Stomach (tissue), 4 donors: ENCODE results near the gene PFKFB4.

Source experiments
- EP300 ChIP-seq: sonication (generic); formaldehyde crosslinking; IDR thresholded peaks from one replicate; pipeline ENCODE4 v1.6.1; 2017; ENCODE audit warnings: antibody characterized with exemption
- POLR2A ChIP-seq, 4 donors: fragments of 450-650 bp; IDR thresholded peaks; one replicate each; pipeline ENCODE4 v1.6.1; 2016; ENCODE audit warnings: antibody characterized with exemption in 4 of 4, control low read depth in 2 of 4, mild to moderate bottlenecking in 1 of 4, moderate library complexity in 1 of 4
- POLR2AphosphoS5 ChIP-seq, 3 donors: sonication (generic); formaldehyde crosslinking; IDR thresholded peaks; one replicate each; pipeline ENCODE4 v1.6.1; 2016; ENCODE audit warnings: antibody characterized with exemption in 3 of 3
- TF ChIP-seq, protein P1 (sequence below), 7 experiments: fragments of 450-650 bp in 4 of 7; fragments of 200-600 bp in 3 of 7; sonication (generic) in 3 of 7; IDR thresholded peaks; one replicate each; pipeline ENCODE4 v1.5.1; 2016 to 2019; ENCODE audit warnings: antibody characterized with exemption in 7 of 7, control low read depth in 2 of 7, mild to moderate bottlenecking in 1 of 7

DNA sequence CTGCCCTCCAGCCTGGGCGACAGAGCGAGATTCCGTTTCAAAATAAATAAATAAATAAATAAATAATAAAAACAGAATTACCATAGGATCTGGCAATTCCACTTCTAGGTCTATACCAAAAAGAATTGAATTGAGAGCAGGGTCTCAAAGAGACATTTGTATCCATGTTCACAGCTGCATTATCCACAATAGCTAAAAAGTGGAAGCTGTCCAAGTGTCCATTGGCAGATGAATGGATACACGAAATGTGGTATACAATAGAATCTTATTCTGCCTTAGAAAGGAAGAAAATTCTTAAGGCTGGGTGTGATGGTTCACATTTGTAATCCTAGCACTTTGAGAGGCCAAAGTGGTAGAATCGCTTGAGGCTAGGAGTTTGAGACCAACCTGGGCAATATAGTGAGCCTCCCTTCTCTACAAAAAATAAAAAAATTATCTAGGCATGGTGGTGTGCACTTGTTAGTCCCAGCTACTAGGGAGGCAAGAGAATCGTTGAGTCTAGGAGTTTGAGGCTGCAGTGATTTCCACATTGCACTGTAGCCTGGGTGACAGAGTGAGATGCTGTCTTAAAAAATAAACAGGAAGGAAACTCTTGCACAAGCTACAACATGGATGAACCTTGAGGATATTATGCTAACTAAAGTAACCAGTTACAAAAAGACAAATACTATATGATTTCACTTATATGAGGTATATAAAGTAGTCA is 24.2 kb downstream of the PFKFB4 start:
- no peak for TF ChIP-seq POLR2A (IDR thresholded peaks at IDR 0.05)
- TF ChIP-seq POLR2AphosphoS5 (IDR thresholded peaks at IDR 0.05), result no peak
- TF ChIP-seq, protein P1, sequence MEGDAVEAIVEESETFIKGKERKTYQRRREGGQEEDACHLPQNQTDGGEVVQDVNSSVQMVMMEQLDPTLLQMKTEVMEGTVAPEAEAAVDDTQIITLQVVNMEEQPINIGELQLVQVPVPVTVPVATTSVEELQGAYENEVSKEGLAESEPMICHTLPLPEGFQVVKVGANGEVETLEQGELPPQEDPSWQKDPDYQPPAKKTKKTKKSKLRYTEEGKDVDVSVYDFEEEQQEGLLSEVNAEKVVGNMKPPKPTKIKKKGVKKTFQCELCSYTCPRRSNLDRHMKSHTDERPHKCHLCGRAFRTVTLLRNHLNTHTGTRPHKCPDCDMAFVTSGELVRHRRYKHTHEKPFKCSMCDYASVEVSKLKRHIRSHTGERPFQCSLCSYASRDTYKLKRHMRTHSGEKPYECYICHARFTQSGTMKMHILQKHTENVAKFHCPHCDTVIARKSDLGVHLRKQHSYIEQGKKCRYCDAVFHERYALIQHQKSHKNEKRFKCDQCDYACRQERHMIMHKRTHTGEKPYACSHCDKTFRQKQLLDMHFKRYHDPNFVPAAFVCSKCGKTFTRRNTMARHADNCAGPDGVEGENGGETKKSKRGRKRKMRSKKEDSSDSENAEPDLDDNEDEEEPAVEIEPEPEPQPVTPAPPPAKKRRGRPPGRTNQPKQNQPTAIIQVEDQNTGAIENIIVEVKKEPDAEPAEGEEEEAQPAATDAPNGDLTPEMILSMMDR (IDR thresholded peaks at IDR 0.05), result no peak
- TF ChIP-seq EP300, result no peak
